Right lobe of liver (tissue), 6 donors: ENCODE measurements around the gene RABGAP1. TPM values are rescaled to one million over a fixed set of nuclear protein-coding genes. Genes with fewer than 3 reads are reported as not detected.

Source experiments
- ATAC-seq, 4 donors: fragments of 200-7000 bp; cut with Tn5 transposase; one replicate each; pipeline ENCODE4 v1.9.1; 2020; ENCODE audit warnings: mild to moderate bottlenecking in 4 of 4, moderate library complexity in 4 of 4
- DNase-seq, 3 donors: peaks; one replicate each; pipeline ENCODE4 v3.0.0-alpha.2; 2020
- H3K27ac ChIP-seq, 3 donors: fragments of 200-600 bp; one replicate each; pipeline ENCODE4 v1.8.0; 2022
- H3K27me3 ChIP-seq, 2 donors: fragments of 200-600 bp; one replicate each; pipeline ENCODE4 v1.8.0; 2022
- H3K36me3 ChIP-seq, 4 donors: fragments of 200-600 bp; sonication (generic) in 1 of 4; one replicate each; pipeline versions ENCODE4 v1.5.1 to v1.8.0; 2017 to 2022; ENCODE audit warnings: control low read depth in 1 of 4
- H3K4me1 ChIP-seq, 4 donors: fragments of 200-600 bp; sonication (generic) in 1 of 4; one replicate each; pipeline versions ENCODE4 v1.5.1 to v1.8.0; 2017 to 2022; ENCODE audit warnings: control low read depth in 1 of 4
- H3K4me3 ChIP-seq, 3 donors: fragments of 200-600 bp; one replicate each; pipeline ENCODE4 v1.8.0; 2022
- H3K9me3 ChIP-seq, 4 donors: fragments of 200-600 bp; sonication (generic) in 1 of 4; one replicate each; pipeline versions ENCODE4 v1.5.1 to v1.8.0; 2017 to 2022; ENCODE audit warnings: control low read depth in 1 of 4
- POLR2A ChIP-seq: fragments of 450-650 bp; IDR thresholded peaks from one replicate; pipeline ENCODE4 v1.6.1; 2017; ENCODE audit warnings: antibody characterized with exemption, mild to moderate bottlenecking
- WGBS: methylation state at CpG from one replicate; pipeline ENCODE4 v1.1.6; 2018; ENCODE audit warnings: low coverage, low lambda C conversion rate; ENCODE audit not compliant: insufficient coverage; ENCODE audit errors: missing lambda C conversion rate; 5-methylcytosine and 5-hydroxymethylcytosine counted together
- intact Hi-C, 2 donors: fragments of 100-400 bp; cut with DNase I; formaldehyde crosslinking; loops; one replicate each; pipeline versions ENCODE4 v1.11.2 to v1.14.1; 2022
- total RNA-seq, 6 experiments: library from RNA; depleted of rRNA in 2 of 6; stranded (reverse); fragments of >200 nt in 2 of 6; fragmentation: NEBNext Ultra II Directional in 3 of 6; extraction: Animal tissue kit (Norgen Biotek cat#: 25700) in 3 of 6; gene quantifications; one replicate each; pipeline versions ENCODE4 v1.1.0 to v1.2.4, GENCODE V29; 2016 to 2023
- TF ChIP-seq, protein P1 (sequence below), 4 donors: fragments of 200-600 bp in 3 of 4; fragments of 450-650 bp in 1 of 4; IDR thresholded peaks; one replicate each; pipeline versions ENCODE4 v1.5.1 to v1.8.0; 2016 to 2022; ENCODE audit warnings: antibody characterized with exemption in 4 of 4, mild to moderate bottlenecking in 2 of 4
- donor health status: DM: no; HTN: yes; CAD: no.
- donor health status: DM: no; HTN: no; CAD: no.
- donor health status: DM: no; HTN: no; CAD: no.
- donor health status: DM: no; HTN: yes; CAD: no.
- donor health status: DM: no; HTN: yes; CAD: no.

RABGAP1 gene
- total RNA-seq, 6 experiments from 2014 or later, result 11.4 to 15.4 (median 13.5) TPM

DNA sequence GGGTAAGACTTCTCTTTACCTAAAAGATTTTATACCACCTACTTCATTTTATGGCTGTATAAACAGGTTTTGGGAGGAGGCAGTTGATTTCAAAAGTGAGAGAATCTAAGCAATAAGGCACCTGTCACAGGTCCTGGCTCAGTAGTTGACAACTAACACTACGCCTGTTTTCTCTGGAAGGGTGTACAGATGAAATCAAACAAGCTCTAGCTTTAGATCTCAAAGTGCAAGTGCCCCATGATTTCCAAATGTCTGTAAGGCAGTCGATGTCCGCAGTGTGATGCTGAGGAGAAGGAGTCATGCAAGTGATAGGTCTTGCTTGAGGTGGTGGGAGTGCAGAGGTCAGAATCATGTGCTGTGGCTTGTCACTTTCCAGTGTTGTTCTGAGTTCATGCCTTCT is 158.7 kb downstream of the RABGAP1 start:
- H3K27me3 ChIP-seq, result no peaks in the 10 kb centered on the region
- WGBS, result 25% methylated on average over 3 of the region's 3 CpGs
- TF ChIP-seq, protein P1, sequence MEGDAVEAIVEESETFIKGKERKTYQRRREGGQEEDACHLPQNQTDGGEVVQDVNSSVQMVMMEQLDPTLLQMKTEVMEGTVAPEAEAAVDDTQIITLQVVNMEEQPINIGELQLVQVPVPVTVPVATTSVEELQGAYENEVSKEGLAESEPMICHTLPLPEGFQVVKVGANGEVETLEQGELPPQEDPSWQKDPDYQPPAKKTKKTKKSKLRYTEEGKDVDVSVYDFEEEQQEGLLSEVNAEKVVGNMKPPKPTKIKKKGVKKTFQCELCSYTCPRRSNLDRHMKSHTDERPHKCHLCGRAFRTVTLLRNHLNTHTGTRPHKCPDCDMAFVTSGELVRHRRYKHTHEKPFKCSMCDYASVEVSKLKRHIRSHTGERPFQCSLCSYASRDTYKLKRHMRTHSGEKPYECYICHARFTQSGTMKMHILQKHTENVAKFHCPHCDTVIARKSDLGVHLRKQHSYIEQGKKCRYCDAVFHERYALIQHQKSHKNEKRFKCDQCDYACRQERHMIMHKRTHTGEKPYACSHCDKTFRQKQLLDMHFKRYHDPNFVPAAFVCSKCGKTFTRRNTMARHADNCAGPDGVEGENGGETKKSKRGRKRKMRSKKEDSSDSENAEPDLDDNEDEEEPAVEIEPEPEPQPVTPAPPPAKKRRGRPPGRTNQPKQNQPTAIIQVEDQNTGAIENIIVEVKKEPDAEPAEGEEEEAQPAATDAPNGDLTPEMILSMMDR (IDR thresholded peaks at IDR 0.05), result no peak
- no peak for TF ChIP-seq POLR2A
- H3K36me3 ChIP-seq, result peaks cover 0 to 15% (median 1%) of the 10 kb centered on the region in 4 donors
- peak overlapping the region; percentile 63 to 98 (median 97) for H3K27ac ChIP-seq
- intact Hi-C loops, result no loop called here
- peak; percentile 67 to 84 (median 78) for ATAC-seq
- DNase-seq, result no peak
- H3K4me1 ChIP-seq, result peaks cover 0 to 18% (median 6%) of the 10 kb centered on the region in 4 donors
- H3K4me3 ChIP-seq, result peak overlapping the region in 1 of 3 donors; percentile 8
- H3K9me3 ChIP-seq, result no peaks in the 10 kb centered on the region

DNA sequence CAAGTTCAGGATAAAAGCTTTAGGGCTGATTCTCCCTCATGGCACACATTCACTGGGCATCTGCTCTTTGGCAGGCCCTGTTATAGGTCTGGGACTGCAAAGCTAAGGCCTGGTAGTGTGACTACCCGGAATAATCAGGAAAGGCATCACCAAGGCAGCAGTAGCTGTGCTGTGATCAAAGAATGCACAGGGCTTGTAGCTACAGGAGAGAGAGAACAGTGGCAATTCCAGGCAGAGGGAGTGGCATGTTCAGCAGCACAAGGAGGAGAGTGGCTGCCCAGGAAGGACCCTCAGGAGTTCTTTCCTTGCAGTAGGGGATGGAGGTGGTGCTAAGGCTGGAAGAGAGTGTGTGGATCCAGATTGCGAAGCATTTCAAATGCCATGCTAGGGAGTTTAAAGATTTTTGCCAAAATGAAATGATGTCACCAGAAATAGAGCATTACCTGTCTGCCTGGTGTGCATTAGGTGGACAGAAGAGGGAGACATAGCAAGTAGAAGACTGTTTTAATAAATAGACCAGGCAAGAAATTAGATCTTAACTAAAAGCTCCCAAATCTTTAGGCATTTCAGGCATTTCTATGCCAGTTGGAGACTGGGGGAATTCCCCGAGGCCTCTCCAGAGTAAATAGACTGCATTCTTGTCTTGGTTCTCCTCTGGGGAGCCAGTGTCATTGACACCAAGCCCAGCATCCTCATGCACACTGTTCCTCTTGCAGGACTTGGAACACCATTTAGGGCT is 161.7 kb downstream of the RABGAP1 start:
- Histone ChIP-seq H3K4me3 (no peak overlapping the region), H3K36me3 (peaks cover 0 to 15% (median 2%) of the 10 kb centered on the region in 4 donors), H3K9me3 (no peaks in the 10 kb centered on the region), H3K27me3 (no peaks in the 10 kb centered on the region), H3K4me1 (peaks cover 0 to 18% (median 6%) of the 10 kb centered on the region in 4 donors), H3K27ac (peak overlapping the region in 2 of 3 donors; percentile 22 to 38)
- peak in 3 of 4 donors; percentile 11 to 53 (median 24) for ATAC-seq
- 32% methylated on average over 3 of the region's 3 CpGs for WGBS
- no peak for DNase-seq
- TF ChIP-seq, protein P1 (IDR thresholded peaks at IDR 0.05), result peak; percentile 41 to 54 (median 48)
- TF ChIP-seq POLR2A, result no peak
- intact Hi-C loops, result loop anchor here in 1 of 2 donors (10.0 kb wide), 1 partner anchor 242 kb away; no protein-coding TSS in a partner anchor

DNA sequence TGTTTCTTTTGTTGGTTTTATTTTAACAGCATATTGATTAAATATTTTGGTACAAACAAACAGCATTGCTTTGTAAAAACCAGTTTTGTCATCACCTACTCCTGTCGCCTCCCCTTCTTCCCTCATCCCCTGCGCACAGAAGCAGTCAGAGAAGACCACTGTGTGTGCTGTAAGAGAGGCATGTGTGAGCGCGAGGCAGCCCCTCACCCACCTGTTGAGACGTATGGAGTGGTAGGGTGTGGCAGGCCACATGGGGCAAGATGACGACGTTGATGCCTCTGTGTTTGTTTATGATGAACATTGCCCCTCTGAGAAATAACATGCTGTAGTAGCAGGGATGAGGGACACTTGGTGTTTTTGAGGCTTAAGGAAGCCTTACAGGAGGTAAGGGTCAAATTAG is 164.0 kb downstream of the RABGAP1 start:
- no peaks in the 10 kb centered on the region for H3K27me3 ChIP-seq
- WGBS, result 60% methylated on average over 4 of the region's 7 CpGs
- peaks cover 0 to 15% (median 4%) of the 10 kb centered on the region in 4 donors for H3K36me3 ChIP-seq

DNA sequence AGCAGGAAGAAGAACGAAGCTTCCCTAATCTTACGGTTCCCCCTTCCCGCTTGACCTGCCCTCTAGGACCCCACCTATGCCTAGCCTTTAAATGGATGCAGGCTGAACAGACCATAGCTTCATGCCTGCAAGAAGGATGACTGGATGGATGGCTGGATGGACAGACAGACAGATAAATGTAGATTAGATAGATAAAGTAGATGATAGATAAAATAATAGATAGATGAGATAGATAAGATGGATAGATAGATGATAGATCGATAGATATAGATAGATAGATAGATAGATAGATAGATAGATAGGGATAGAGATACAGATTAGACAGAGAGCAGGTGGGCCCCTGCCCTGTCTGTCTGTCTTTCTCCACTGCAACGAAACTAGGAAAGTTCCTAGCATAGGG is 164.7 kb downstream of the RABGAP1 start:
- DNase-seq, result no peak
- 82% methylated on average over 5 of the region's 5 CpGs for WGBS
- Histone ChIP-seq H3K27me3 (no peaks in the 10 kb centered on the region), H3K9me3 (no peaks in the 10 kb centered on the region), H3K27ac (no peak overlapping the region), H3K4me3 (no peak overlapping the region), H3K36me3 (peaks cover 0 to 15% (median 4%) of the 10 kb centered on the region in 4 donors), H3K4me1 (peaks cover 0 to 12% (median 5%) of the 10 kb centered on the region in 4 donors)
- intact Hi-C loops, result loop anchor here in 1 of 2 donors (10.0 kb wide), 1 partner anchor 239 kb away; no protein-coding TSS in a partner anchor
- TF ChIP-seq POLR2A, result no peak
- TF ChIP-seq, protein P1 (IDR thresholded peaks at IDR 0.05), result no peak
- ATAC-seq, result no peak

More for the DNA sequence above, 164.0 kb downstream of the RABGAP1 start:
- ATAC-seq (no peak), DNase-seq (no peak)
- intact Hi-C loops, result loop anchor here in 1 of 2 donors (10.0 kb wide), 1 partner anchor 240 kb away; no protein-coding TSS in a partner anchor
- no peak overlapping the region for H3K4me3 ChIP-seq
- no peak for TF ChIP-seq POLR2A
- TF ChIP-seq, protein P1 (IDR thresholded peaks at IDR 0.05), result no peak
- no peaks in the 10 kb centered on the region for H3K9me3 ChIP-seq
- H3K4me1 ChIP-seq, result peaks cover 0 to 10% (median 4%) of the 10 kb centered on the region in 4 donors
- H3K27ac ChIP-seq, result no peak overlapping the region
